GM18867 (cell line): ENCODE measurements around the gene TAF10.

Experiments used
- ATAC-seq: cut with Tn5 transposase; IDR thresholded peaks from one replicate; pipeline ENCODE4 v1.9.1; 2021; ENCODE audit warnings: mild to moderate bottlenecking, moderate library complexity; ENCODE audit not compliant: unreplicated experiment

The TAF10 gene

GRCh38 chr11:6586434-6587359 is 25.3 kb downstream of the TAF10 start:
- no peak for ATAC-seq

GRCh38 chr11:6584528-6584927 is 27.5 kb downstream of the TAF10 start:
- no peak for ATAC-seq

- ATAC-seq, result no peak
Observed at GRCh38 chr11:6583584-6583983, 28.4 kb downstream of the TAF10 start.

DNA sequence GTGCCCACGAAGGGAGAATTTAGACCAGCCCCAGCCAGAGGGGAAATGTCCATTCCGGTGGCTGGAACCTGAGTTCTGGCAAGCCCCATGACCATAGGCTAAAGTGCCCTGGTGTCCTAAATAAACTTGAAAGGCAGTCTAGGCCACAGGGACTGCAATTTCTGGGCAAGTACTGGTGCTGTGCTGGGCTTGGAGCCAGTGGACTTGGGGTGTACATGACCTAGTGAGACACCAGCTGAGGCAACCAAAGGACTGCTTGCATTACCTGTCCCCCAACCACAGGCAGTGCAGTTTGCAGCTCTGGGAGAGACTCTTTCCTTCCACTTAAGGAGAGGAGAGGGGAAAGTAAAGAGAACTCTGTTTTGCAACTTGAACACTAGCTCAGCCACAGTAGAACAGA is 32.3 kb downstream of the TAF10 start:
- ATAC-seq, result no peak

DNA sequence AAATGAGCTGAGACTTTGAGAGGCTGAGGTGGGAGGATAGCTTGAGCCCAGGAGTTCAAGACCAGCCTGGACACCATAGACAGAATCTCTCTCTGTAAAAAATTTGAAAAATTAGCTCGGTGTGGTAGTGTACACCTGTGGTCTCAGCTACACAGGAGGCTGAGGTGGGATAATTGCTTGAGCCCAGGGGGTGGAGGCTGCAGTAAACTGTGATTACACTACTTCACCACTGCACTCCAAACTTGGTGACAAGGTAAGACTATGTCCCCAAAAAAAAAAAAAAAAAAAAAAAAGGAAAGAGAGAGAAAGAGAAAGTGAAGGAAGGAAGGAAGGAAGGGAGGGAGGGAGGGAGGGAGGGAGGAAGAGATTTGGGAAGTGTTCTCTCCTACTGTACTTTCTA is 33.9 kb downstream of the TAF10 start:
- ATAC-seq, result no peak

- no peak for ATAC-seq
Observed at GRCh38 chr11:6576471-6577373, 35.3 kb downstream of the TAF10 start.

DNA sequence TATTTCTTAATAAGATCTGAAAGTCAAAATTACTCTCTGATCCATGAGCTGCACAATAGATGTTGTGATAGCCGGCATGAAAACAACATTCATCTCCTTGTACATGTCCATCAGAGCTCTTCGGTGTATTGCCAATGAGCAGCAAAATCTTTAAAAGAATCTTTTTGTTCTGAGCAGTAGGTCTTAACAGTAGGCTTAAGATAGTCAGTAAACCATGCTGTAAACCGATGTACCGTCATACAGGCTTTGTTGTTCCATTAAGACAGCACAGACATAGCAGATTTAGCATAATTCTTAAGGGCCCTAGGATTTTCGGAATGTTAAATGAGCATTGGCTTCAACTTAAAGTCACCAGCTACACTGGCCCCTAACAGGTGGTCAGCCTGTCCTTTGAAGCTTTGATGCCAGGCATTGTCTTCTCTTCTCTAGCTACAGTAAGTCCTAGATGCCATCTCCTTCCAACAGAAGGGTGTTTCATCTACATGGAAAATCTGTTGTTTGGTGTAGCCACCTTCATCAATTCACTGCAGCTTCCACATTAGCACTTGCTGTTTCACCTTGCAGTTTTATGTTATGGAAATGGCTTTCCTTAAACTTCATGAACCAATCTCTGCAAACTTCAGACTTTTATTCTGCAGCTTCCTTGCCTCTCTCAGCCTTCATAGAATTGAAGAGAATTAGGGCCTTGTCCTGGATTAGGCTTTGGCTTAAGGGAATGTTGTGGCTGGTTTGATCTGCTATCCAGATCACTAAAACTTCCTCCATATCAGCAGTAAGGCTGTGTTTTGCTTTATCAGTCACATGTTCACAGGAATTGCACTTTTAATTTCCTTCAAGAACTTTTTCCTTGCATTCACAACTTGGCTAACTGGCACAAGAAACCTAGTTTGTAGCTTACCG is 37.0 kb downstream of the TAF10 start:
- no peak for ATAC-seq

DNA sequence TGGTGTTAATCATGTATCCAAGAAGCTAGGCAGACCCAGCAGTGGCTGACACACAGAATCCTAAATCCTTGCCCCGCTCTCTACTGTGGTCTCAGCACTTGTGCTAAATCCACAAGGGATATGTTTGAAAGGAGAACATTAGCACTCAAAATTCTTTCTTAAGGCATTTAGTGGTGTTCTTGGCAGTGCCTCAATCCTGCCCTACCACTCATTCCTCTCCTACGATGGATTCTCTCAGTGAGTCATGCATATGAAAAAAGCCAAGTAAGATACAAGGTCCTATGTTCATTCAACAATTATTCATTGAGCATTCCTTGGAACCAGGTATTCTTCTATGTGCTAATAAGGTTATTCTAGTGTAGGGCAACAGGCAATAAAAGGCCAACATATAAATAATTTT is 39.8 kb downstream of the TAF10 start:
- ATAC-seq, result no peak

GRCh38 chr11:6571434-6572008 is 40.5 kb downstream of the TAF10 start:
- ATAC-seq, result no peak

GRCh38 chr11:6570691-6571427 is 41.2 kb downstream of the TAF10 start:
- ATAC-seq, result no peak

- no peak for ATAC-seq
Observed at GRCh38 chr11:6569706-6570105, 42.3 kb downstream of the TAF10 start.

GRCh38 chr11:6568191-6568918 is 43.7 kb downstream of the TAF10 start:
- no peak for ATAC-seq

- ATAC-seq, result no peak
Observed at GRCh38 chr11:6567371-6567745, 44.7 kb downstream of the TAF10 start.

- ATAC-seq, result no peak
Observed at GRCh38 chr11:6566704-6567370, 45.2 kb downstream of the TAF10 start.

DNA sequence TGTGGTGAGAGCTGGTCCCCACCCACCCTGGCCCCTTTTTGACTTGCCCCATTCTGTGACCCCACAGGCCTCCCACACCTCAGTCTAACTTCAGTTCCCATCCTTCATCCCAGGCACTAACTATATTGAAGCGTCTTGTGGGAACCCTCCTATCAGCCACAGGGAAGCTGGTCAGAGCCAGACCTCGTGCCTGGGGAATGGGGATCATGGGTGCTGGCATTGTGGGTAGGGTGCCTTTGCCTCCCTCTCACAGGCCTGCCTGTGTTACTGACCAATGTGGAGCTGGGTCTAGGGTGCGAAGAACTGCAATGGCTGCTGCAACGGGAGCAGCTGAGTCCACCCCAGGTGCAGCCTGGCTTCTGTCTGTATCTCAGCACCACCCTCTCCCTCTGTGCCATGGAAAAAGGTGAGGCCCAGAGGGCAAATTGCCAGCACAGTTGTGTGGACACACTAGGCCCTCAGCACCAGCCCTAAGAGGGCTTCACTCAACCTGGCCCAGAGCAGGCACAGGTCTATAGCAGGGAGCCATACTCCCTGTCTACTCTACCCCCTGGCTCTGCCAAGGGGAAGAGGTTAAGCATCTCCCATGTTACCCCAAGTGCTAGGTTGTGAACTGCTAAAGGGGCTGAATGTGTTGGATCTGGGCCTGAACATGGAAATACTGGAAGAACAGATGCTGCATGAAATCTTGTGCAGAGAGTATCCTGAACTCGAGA is 45.9 kb downstream of the TAF10 start:
- ATAC-seq, result no peak

- no peak for ATAC-seq
Observed at GRCh38 chr11:6565325-6565724, 46.7 kb downstream of the TAF10 start.

DNA sequence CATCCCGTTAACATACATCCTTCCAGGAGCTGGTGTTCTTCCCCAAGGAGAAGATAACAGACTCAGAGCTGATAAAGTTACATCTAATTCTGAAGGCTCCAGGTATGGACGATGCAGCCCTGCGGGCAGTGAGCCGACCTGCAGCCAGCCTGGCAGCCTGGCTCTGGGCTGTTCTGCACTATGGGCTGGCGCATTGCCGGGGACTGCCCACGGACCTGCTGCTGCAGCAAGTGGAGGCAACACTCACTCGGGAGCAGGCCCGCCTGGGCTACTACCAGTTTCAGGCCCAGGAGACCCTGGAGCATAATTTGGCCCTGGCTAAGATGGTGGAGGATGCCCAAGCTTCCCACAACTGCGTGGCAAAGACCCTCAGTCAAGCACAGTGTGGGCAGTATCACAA is 48.3 kb downstream of the TAF10 start:
- ATAC-seq, result no peak

- no peak for ATAC-seq
Observed at GRCh38 chr11:6563121-6563619, 48.8 kb downstream of the TAF10 start.
